Measurements from ENCODE around the gene SYP.

- TF ChIP-seq NRF1 (IDR thresholded peaks at IDR 0.05; ENCODE audit: low read depth, low read length) (no peak), EP300 (IDR thresholded peaks at IDR 0.05; ENCODE audit: borderline replicate concordance in 1 of 2, low read depth in 1 of 2, low read length in 1 of 2) (no peak), POLR2AphosphoS5 (IDR thresholded peaks at IDR 0.05; ENCODE audit: low read depth, low read length) (no peak), MEF2A (IDR thresholded peaks at IDR 0.05; ENCODE audit: borderline replicate concordance, low read depth) (no peak)
These were observed 10.4 kb upstream of the SYP start for GRCh38 chrX:49210406-49210805.

Measured in SK-N-SH (cell line).